ENCODE measurements around the gene SEPTIN6.

The SEPTIN6 gene

GRCh38 chrX:119693040-119693995 lies at the start of gene SEPTIN6:
Gene SEPTIN6 (minus strand): TSS chrX:119693168. CDS start chrX:119693105, 63 bp downstream.
- no peak for DNase-seq

GRCh38 chrX:119738742-119739141 lies 45.8 kb upstream of the SEPTIN6 start:
- no peak for DNase-seq

- no peak for DNase-seq
Observed at GRCh38 chrX:119736206-119736764, 43.3 kb upstream of the SEPTIN6 start.

GRCh38 chrX:119735467-119735866 lies 42.5 kb upstream of the SEPTIN6 start:
- no peak for DNase-seq

- no peak for DNase-seq
Observed at GRCh38 chrX:119734897-119735339, 42.0 kb upstream of the SEPTIN6 start.

- DNase-seq, result no peak
Observed at GRCh38 chrX:119729408-119730201, 36.6 kb upstream of the SEPTIN6 start.

- DNase-seq, result no peak
Observed at GRCh38 chrX:119728487-119728886, 35.5 kb upstream of the SEPTIN6 start.

- DNase-seq, result no peak
Observed at GRCh38 chrX:119726900-119727555, 34.1 kb upstream of the SEPTIN6 start.

- no peak for DNase-seq
Observed at GRCh38 chrX:119721926-119722325, 29.0 kb upstream of the SEPTIN6 start.

GRCh38 chrX:119721487-119721886 lies 28.5 kb upstream of the SEPTIN6 start:
- DNase-seq, result no peak

- DNase-seq, result no peak
Observed at GRCh38 chrX:119709630-119710029, 16.7 kb upstream of the SEPTIN6 start.

- DNase-seq, result no peak
Observed at GRCh38 chrX:119708936-119709335, 16.0 kb upstream of the SEPTIN6 start.

GRCh38 chrX:119706616-119707015 lies 13.6 kb upstream of the SEPTIN6 start:
- DNase-seq, result no peak

GRCh38 chrX:119698845-119699244 lies 5.9 kb upstream of the SEPTIN6 start:
- no peak for DNase-seq

- no peak for DNase-seq
Observed at GRCh38 chrX:119696251-119696890, 3.4 kb upstream of the SEPTIN6 start.

GRCh38 chrX:119695535-119696050 lies 2.6 kb upstream of the SEPTIN6 start:
- DNase-seq, result no peak

GRCh38 chrX:119694601-119695534 lies 1.9 kb upstream of the SEPTIN6 start:
- no peak for DNase-seq

GRCh38 chrX:119693996-119694451 lies 1.1 kb upstream of the SEPTIN6 start:
- DNase-seq, result no peak

GRCh38 chrX:119692191-119693039 lies 553 bp downstream of the SEPTIN6 start:
- no peak for DNase-seq

Data from SIG-M5 (cell line).